HS-27A (cell line): ENCODE measurements around the gene KANSL1L.

ENCODE experiments used
- DNase-seq: peaks from one replicate; pipeline ENCODE4 v3.0.0-alpha.2; 2012; ENCODE audit warnings: low read depth, missing footprints

The KANSL1L gene

GRCh38 chr2:209990838-209991237 lies 180.4 kb downstream of the KANSL1L start:
- no peak for DNase-seq

GRCh38 chr2:209988010-209988409 lies 183.2 kb downstream of the KANSL1L start:
- DNase-seq, result no peak

DNA sequence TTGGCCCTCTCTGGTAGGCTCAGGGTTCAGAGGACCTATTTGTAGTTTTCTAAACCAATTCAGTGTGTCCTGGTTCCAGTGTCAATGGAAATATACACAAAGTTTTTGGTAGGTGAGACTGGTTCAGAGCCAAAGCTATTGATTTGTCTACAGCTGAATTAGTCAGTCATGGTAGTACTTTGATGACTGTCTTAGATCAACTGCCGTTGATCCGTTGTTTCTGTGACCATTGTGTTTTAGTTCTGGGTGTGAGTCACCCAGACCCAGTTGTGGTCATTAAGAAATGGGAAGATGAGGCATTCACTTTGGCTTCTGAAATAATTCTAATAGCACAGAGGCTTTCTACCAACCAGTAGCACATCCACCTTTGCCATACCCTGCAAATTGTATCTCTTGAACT lies 184.8 kb downstream of the KANSL1L start:
- DNase-seq, result no peak

GRCh38 chr2:209985874-209986273 lies 185.3 kb downstream of the KANSL1L start:
- DNase-seq, result no peak

GRCh38 chr2:209984291-209984690 lies 186.9 kb downstream of the KANSL1L start:
- DNase-seq, result no peak

- DNase-seq, result no peak
Observed at GRCh38 chr2:209977386-209978239, 193.6 kb downstream of the KANSL1L start.

GRCh38 chr2:209976698-209977385 lies 194.4 kb downstream of the KANSL1L start:
- DNase-seq, result no peak

DNA sequence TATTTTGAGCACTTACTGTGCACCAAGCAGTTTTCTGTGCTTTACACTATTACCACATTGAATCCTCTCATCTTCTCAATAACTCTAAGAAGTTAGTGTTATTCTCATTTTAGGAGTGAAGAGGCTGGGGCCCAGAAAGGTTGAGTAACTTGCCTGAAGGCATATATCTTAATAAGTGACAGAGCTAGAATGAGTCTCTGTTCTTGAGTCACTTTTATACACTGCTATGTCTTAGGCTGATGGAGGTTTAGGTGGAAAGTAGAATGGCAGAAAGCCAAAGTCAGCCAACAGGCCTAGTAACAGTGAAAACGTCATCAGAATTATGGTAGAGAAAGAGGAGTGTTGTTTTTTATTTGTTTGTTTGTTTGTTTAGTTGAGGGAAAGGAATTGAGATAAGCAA lies 196.6 kb downstream of the KANSL1L start:
- no peak for DNase-seq

- no peak for DNase-seq
Observed at GRCh38 chr2:209973328-209973727, 197.9 kb downstream of the KANSL1L start.
